Left cardiac atrium (tissue), 4 donors: ENCODE measurements around the gene PXMP4. TPM values are rescaled to one million over a fixed set of nuclear protein-coding genes. Genes with fewer than 3 reads are reported as not detected.

ENCODE experiments used
- ATAC-seq, 2 donors: fragments of 200-7000 bp; cut with Tn5 transposase; one replicate each; pipeline ENCODE4 v1.9.1; 2020; ENCODE audit warnings: mild to moderate bottlenecking in 2 of 2, moderate library complexity in 2 of 2
- DNase-seq: peaks from one replicate; pipeline ENCODE4 v3.0.0-alpha.2; 2020
- intact Hi-C, 2 donors: fragments of 100-400 bp; cut with DNase I; formaldehyde crosslinking; loops; one replicate each; pipeline versions ENCODE4 v1.14.1 to v1.15.1; 2022 to 2023
- total RNA-seq, 2 donors: library from RNA; stranded (reverse); fragmentation: NEBNext Ultra II Directional; extraction: Animal tissue kit (Norgen Biotek cat#: 25700); gene quantifications; one replicate each; pipeline ENCODE4 v1.2.1, GENCODE V29; 2021
- donor health status: DM: no; HTN: yes; CAD: no.
- donor health status: DM: no; HTN: yes; CAD: no; lungs with severe emphysema.
- donor health status: DM: yes; HTN: yes; CAD: no.
- donor health status: Dilated cardiomyopathy.

The PXMP4 gene
- total RNA-seq, 2 donors from 2014 or later, result 6.7 to 12.6 TPM

DNA sequence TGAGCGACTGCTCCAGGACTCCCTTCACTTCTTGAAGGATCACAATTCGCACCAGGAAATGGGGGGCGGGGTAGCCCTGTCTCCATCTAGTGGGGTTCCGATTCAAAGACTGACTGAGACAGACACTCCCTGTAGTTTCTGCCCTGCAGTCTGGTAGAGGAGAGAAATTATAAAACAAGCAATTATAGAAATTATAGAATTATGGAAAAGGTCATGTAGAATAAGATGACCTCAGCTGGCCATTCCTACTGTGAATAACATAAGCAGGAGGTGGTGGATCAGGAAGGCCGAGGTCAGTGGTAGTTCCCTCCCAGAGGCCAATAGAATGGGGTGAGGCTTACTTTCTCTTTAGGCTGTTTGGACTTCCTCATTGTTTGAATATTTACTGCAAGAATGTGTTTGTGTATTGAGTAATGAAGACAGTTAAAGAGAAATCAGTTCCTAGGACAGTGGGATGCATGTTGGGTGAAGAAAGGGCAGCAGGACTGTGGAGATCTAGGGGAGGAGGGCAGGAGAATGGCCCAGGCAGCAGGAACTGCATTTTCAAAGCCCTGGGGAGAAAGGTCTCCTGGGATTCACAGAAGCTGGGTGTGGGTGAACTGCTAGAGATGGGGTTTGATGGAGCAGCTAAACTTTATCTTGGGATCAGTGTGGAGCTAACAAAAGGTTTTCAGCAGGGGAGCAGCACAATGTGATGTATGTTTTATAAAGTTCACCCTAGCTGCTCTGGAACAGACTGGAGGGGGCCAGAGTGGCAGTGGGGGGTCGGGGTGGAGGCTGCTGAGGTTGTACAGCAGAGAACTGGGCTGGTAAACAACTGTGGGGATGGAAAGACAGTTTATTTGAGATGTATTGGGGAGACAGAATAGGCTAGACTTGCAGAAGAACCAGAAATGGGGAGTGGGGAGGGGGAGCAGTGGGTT lies 13.8 kb upstream of the PXMP4 start:
- DNase-seq (no peak), ATAC-seq (peak in 1 of 2 donors; percentile 36)
- intact Hi-C loops, result loop anchor here in 1 of 2 donors (5.0 kb wide), 1 partner anchor 47 kb away; the partner anchor contains the start of gene E2F1

DNA sequence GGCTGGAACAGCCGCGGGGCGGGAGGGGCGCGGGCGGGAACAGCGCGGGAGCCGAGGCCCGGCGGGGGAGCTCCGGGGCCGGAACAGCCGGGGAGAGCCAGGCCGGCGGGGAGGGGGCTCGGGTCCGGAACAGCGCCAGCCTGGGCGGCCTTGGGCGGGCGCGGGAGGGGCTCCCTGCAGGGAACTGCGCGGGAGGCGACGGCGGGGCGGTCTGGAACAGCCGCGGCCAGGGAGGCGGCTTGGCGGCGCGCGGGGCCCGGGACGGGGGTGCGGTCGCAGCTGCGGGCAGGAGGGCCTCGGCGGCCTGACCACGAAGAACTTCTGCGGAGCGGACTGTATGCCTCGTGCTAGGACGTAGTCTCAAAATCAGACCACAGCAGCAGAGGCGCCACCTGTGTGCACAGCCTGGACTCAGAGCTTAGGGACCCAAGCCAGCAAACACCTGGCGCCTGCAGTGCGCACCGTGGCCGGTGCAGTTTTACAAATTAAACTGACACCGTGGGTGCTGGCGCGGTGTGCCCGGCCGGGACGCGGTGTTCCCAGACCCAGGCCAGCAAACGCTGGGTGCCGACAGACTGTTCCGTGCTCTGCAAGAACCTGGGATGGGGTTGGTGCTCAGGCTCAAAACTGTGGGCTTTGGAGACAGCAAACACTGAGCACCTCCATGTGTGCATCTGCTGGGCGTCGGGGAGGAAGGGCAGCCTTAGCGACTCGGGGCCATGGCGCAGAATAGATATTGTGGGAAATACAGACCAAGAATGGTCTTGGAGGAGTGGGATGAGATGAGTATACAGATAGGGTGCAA lies 12.3 kb upstream of the PXMP4 start:
- DNase-seq (peak; percentile 85), ATAC-seq (peak; percentile 84)
- intact Hi-C loops, result loop anchor here in 1 of 2 donors (5.0 kb wide), 1 partner anchor 45 kb away; the partner anchor contains the start of gene E2F1

DNA sequence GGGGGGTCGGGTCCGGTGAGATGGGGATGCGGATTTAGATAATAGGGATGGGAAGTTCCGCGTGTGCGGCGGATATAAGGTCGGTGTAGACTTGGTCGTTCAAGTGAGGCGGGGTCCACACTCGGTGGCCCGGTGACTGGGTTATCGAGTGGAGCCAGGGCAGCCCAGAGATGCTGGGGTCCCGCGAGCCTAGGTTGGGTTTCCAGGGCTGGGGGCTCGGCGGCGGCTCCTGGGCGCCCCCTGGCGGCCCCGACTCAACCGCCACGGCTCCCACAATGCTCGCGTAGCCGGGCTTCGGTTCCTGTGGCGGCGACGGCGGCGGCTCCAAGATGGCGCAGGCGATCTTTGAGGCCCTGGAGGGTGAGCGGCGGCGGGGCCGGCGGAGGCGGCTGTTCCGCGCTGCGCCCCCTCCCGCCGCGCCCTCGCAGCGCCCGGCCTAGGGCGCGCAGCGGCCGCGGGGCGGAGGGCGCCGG lies 11.6 kb upstream of the PXMP4 start, which contains the start of gene ZNF341:
Gene ZNF341 (plus strand): TSS at position 304 of the 473 bp plus-strand sequence. CDS start 26 bp downstream, at position 330.
- intact Hi-C loops, result loop anchor here in 1 of 2 donors (5.0 kb wide), 1 partner anchor 44 kb away; the partner anchor contains the start of gene E2F1
- peak; percentile 86 to 90 for ATAC-seq
- peak; percentile 91 for DNase-seq

DNA sequence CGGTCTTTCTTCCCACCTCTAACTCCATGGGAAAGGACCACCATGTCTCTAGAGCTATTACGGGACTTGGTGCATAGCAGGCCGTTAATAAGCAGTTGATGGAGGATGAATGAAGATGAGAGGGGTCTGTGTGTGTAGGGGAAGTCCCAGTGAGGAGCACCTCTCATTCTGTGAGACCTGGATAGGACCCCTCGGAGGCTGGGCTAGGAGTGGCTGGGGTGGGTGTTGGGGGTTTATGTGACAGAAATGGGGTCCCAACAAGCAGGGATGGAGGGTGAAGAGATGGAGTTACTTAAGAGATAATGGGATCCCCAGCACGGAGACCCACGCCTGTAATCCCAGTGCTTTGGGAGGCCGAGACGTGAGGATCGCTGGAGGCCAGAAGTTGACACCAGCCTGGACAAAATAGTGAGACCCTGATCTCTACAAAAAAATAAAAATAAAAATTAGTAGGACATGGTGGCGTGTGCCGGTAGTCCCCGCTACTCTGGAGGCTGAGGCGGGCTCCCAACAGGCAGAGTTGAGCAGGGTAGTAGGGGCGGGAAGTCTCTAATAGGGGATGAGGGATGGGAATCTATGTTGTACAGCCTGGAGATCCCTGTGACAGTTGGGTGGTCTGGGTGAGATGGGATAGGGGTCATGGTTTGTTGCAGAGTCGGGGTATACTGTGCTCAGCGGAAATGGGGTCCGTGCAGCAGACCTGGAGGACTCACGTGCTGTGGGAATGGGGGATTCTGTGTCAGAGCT lies 11.0 kb upstream of the PXMP4 start:
- DNase-seq, result no peak
- intact Hi-C loops, result loop anchor here in 1 of 2 donors (5.0 kb wide), 1 partner anchor 44 kb away; the partner anchor contains the start of gene E2F1
- peak in 1 of 2 donors; percentile 2 for ATAC-seq

DNA sequence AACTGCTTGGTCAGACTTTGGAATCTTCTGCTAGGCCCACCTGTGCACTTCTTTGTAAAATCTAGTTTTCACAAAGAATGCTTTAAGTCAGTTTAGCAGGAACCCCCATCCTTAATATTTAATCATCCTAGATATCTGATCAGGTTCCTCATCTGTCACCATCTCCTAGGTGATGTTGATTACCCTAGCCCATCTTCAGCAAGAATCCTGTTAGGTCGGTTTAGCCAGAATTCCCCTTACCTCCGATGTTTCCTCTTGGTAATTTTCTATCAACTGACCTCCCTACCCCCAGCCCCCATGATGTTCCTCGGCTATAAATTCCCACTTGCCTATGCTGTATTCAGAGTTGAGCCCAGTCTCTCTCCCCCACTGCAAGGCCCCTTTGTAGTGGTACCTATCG lies 9.0 kb upstream of the PXMP4 start:
- intact Hi-C loops, result no loop called here
- ATAC-seq, result no peak
- DNase-seq, result no peak

DNA sequence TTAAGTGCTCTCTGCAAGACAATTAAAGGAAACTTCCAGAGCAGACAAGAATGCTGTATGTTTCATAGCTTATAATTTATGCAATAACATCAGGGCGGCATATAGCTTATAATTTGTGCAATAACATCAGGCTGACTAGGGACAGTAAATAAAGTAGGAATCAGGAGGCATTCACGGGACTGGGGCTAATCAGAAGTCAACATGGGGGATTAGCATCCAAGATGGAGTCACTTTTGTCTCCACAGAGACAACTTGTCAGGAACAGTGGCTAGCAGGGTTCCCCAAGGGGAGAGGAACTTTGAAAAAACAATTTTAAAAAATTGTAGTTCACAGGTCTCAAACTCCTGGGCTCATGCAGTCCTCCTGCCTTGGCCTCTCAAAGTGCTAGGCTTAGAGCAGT lies 8.4 kb upstream of the PXMP4 start:
- ATAC-seq (no peak), DNase-seq (no peak)
- intact Hi-C loops, result no loop called here

DNA sequence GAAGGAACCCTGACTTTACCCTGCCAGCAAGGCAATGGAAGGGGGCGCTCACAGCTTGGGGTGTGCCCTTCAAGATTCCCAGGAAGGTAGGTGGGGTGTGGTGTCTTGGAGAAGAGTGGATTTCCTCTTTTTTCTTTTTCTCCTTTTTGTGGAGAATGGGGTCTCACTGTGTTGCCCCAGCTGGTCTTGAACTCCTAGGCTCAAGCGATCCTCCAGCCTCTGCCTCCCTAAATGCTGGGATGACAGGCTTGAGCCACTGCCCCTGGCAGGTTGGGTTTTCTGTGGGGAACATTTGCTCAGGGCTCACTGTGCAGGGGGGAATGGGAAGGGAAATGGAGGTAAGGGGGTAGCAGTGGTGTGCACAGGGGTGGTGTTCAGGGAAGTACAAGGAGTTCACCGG lies 7.7 kb upstream of the PXMP4 start:
- intact Hi-C loops, result no loop called here
- no peak for ATAC-seq
- no peak for DNase-seq

DNA sequence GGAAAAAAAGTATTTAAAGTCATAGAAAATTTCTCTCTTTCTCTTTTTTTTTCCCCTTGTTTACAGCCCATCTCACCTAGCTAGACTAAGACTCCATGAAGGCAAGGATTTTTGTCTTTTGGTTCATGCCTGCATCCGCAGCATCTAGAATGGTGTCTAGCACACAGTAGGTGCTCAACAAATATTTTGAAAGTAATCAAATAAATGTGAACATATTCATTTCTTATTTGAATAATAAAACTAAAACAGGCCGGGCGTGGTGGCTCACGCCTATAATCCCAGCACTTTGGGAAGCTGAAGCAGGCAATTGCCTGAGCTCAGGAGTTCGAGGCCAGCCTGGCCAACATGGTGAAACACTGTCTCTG lies 7.0 kb upstream of the PXMP4 start:
- intact Hi-C loops, result no loop called here
- ATAC-seq, result no peak
- DNase-seq, result no peak

DNA sequence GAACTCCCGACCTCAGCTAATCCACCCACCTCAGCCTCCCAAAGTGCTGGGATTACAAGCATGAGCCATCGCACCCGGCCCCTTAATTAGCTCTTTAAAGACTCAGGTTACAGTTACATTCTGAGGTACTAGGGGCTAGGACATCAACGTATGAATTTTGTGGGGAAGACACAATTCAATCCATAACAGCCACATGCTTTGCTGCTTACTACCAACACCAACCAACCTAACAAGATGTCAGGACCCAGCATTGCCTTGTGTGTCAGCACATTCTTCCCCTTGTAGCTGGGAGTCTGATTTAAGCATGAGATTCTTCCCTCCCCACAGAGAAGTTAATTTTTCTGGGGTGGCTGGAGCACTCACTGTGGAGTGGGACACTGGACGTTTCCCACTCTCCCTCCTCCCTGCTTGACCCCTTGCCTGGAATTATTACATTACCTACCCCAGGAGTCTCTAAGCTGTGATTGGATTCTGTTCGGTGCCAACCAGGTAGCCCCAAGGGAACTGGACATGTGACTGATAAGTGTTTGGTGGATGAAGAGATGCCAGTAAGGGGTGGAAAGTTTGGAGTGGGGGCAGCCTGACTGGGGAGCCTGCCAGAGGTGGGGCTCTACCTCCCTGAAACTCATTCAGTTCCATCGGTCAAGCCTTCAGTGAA lies 5.6 kb upstream of the PXMP4 start:
- ATAC-seq (no peak), DNase-seq (no peak)
- intact Hi-C loops, result no loop called here

DNA sequence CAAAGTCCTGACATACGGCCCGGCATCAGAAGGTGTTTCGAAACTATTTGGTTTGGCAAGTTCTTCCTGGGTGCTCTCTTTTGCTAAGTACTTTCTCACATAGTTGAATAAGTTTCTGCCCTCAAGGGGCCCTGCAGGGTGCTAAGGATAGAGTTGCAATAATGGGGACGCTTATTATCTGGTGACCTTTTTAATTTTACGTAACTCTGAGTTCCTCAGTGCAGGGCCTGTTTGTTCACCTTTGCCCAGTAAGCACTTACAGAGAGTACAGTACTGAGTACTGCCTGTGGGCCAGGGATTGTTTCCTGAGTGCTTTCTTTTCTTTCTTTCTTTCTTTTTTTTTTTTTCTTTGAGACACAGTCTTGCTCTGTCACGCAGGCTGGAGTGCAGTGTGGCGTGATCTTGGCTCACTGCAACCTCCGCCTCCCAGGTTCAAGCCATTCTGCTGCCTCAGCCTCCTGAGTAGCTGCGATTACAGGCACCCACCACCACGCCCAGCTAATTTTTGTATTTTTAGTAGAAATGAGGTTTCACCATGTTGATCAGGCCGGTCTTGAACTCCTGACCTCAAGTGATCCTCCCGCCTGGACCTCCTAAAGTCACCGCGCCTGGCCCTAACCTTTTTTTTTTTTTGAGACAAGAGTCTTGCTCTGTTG lies 4.5 kb upstream of the PXMP4 start:
- intact Hi-C loops, result no loop called here
- ATAC-seq, result no peak

DNA sequence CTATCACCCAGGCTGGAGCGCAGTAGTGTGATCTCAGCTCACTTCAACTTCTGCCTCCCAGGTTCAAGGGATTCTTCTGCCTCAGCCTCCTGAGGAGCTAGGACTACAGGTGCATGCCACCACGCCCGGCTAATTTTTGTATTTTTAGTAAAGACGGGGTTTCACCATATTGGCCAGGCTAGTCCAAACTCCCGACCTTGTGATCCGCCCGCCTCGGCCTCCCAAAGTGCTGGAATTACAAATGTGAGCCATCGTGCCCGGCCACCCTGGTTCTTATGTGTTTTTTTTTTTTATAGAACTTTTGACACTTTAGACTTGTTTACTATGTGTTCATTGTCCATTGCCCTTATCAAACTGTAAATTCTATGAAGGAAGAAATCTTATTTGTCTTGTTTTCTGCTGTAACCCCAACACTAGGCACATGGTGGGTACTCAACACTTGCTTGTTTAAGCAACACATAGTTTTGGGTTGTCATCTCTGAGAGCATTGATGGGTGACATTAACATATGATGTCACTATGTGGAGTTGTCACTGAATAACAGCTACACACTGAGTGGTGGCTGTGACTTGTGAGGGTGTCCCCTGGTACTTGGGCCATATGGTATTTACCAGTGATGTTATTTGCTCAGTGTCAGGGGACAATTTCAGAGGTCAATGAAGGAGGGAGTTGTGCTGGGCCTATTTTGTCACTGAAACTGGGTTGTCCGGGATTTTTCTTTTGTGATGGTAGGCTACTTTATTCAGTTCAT lies 1.5 kb upstream of the PXMP4 start:
- no peak for ATAC-seq
- no peak for DNase-seq
- intact Hi-C loops, result no loop called here

More for the DNA sequence above, 4.5 kb upstream of the PXMP4 start:
- no peak for DNase-seq

DNA sequence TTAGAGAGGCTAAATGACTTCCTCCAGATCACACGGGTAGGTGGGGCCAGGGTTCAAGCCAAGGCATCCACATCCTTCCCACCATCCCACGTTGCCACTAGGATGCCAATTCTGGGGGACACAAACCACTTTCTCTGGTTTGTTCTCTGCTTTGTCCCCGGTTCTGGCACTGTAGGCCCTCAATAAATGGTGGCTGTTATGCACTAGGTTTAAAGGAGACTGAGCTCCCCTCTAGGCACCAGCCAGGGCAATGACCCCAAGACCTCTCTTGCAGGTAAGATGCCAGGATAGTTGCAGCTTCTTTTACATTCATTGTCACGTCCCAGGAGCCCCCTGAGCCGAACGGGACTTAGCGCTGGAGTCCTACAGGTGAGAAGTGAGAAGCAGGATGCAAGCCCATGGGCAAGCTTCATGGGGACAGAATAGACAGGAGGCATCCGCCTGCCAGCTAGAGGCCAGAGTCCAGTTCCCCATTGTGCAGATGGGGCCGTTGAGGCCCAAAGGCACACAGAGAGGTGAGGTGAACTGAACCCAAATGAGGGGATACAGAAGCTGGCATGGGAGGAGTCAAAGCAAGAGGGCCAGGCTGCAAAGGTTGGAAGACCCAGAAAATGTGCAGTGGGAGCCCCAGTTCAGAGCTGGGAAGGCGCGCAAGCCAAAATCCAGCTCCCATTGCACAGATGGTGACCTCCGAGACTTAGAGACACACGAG lies 677 bp downstream of the PXMP4 start:
- no peak for DNase-seq
- intact Hi-C loops, result no loop called here
- ATAC-seq, result no peak

DNA sequence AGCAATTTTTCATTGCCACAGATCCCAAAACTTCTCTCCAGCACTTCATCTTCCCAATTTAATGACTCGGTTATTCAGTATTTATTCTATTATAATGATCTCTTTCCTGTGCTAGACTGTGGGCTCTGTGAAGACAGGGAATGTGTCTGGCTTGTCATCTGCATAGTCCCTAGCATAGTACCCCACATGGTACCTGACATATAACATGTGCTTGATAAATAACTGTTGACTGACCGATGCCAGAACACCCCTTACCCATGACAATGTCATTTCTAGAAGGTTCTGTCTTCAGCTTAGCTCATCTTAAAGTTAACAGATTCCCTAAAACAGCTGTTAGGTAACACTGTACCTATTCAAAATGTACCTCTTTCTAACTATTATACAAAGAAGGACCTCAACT lies 3.6 kb downstream of the PXMP4 start:
- intact Hi-C loops, result no loop called here
- ATAC-seq, result no peak
- DNase-seq, result no peak

DNA sequence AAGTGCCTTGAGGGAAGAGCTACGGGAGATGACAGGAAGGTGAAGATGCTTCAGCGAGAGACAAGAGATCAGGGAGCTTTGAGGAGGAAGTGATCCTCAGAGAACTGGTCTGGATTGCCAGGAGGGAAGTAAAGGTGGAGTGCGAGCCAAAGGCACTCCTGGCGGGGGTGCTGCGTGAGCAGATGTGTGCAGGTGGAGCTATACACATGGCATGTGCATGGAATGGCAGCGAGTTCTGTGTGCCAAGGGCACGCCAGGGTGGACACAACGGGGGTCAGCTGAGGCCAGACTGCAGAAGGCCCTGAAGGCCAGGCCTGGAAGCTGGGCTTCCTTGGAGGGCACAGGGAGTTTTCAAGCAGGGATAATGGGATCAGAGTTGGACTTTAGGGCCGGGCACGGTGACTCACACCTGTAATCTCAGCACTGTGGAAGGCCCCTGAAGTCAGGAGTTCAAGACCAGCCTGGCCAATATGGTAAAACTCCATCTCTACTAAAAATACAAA lies 6.2 kb downstream of the PXMP4 start:
- DNase-seq, result no peak
- ATAC-seq, result no peak
- intact Hi-C loops, result no loop called here

DNA sequence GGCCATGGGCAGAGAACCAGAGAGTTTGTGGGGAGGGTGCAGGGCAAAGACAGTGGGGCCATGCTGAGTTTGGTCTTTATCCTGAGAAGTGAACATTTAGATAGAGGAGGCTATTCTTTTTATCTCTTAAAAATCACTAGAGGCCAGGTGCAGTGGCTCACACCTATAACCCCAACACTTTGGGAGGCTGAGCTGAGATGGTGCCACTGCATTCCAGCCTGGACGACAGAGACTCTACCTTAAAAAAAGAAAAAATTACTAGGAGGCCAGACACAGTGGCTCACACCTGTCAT lies 8.7 kb downstream of the PXMP4 start:
- intact Hi-C loops, result no loop called here
- DNase-seq, result no peak
- ATAC-seq, result no peak

DNA sequence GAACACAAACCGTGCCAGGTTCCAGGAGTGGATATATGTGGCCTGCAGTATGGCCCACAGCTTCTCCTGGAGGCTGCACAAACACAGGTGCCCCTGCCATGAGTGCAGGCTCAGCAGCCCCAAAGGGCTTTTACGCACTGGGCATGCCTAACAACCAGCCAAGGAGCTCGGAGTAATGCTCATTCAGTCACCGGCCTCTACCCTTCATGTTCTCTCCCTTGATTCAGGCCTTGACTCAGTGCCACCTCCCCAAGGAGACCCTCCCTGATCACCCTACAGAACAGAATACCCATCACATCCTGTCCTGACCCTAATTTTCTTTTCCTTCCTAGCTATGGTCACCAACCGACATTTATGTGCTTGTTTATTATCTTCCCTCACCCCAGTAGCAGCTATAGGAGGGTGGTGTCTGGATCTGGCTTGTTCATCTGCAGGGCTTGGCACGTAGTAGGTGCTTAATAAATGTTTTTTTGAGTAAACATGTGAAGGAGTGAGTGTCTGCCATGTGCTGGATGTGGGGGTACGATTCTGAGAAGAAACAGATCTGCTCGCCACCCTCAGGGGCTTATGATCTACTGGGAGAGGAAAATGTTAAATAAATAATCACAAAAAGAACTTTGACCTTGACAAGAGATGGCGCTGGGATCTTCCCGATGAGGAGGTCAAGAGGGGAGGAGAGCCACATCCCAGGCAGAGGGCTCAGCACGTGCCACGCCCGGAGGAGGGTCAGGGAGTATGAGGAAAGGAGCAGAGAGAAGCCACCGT lies 9.2 kb downstream of the PXMP4 start:
- intact Hi-C loops, result no loop called here
- DNase-seq (no peak), ATAC-seq (no peak)
